Stimulated activated naive CD8-positive, alpha-beta T cell treated with anti-CD3 and anti-CD28 coated beads, Interleukin-15, amount 100 ng/mL, for 72 hours (primary cell): ENCODE results near the gene CPB1.
"Not testable (repeated sequence)": the region's sequence is repeated elsewhere in the genome, so short reads cannot be mapped to it uniquely, and the experiment has no call there.

Experiments used
- ATAC-seq: fragments of 150-1000 bp; cut with Tn5 transposase; 2 replicates; pipeline ENCODE4 v1.10.0; 2021; ENCODE audit warnings: mild to moderate bottlenecking, moderate library complexity
- DNase-seq, 2 donors: peaks; one replicate each; pipeline ENCODE4 v3.0.0; 2021 to 2022
- H3K27ac Mint-ChIP-seq, 2 donors: one replicate each; pipeline ENCODE4 v1.8.0; 2022; ENCODE audit warnings: mild to moderate bottlenecking in 2 of 2, mixed read lengths in 2 of 2, moderate library complexity in 2 of 2
- H3K27me3 Mint-ChIP-seq: one replicate; pipeline ENCODE4 v1.8.0; 2022; ENCODE audit warnings: mixed read lengths
- H3K4me1 Mint-ChIP-seq: one replicate; pipeline ENCODE4 v1.8.0; 2022; ENCODE audit warnings: mild to moderate bottlenecking, mixed read lengths
- H3K4me3 Mint-ChIP-seq, 2 donors: one replicate each; pipeline ENCODE4 v1.8.0; 2022; ENCODE audit warnings: mild to moderate bottlenecking in 2 of 2, mixed read lengths in 2 of 2, moderate library complexity in 1 of 2
- H3K9me3 Mint-ChIP-seq, 2 donors: one replicate each; pipeline ENCODE4 v1.8.0; 2022; ENCODE audit warnings: mixed read lengths in 2 of 2

CPB1 gene

GRCh38 chr3:148827585-148827984 lies at the start of gene CPB1:
Gene CPB1 (plus strand): TSS chr3:148827811. CDS start chr3:148827824, 13 bp downstream.
- DNase-seq (no peak), ATAC-seq (no peak)
- Mint-ChIP-seq H3K4me1 (no peaks in the 10 kb centered on the region), H3K27ac (no peak within 1 kb of the TSS), H3K9me3 (no peaks in the 10 kb centered on the region), H3K27me3 (peaks cover 25% of the 10 kb centered on the region), H3K4me3 (no peak within 1 kb of the TSS)

GRCh38 chr3:148778926-148779325 lies 48.7 kb upstream of the CPB1 start:
- no peaks in the 10 kb centered on the region for H3K27me3 Mint-ChIP-seq
- H3K4me1 Mint-ChIP-seq, result no peaks in the 10 kb centered on the region
- H3K27ac Mint-ChIP-seq, result no peak overlapping the region
- DNase-seq (no peak), ATAC-seq (no peak)
- H3K4me3 Mint-ChIP-seq, result no peak overlapping the region
- H3K9me3 Mint-ChIP-seq, result peaks cover 5 to 7% of the 10 kb centered on the region in 2 donors

- DNase-seq, ATAC-seq, H3K9me3 Mint-ChIP-seq, H3K4me1 Mint-ChIP-seq, H3K27me3 Mint-ChIP-seq, H3K4me3 Mint-ChIP-seq, H3K27ac Mint-ChIP-seq: not testable (repeated sequence)
Measured at GRCh38 chr3:148785026-148785425, 42.6 kb upstream of the CPB1 start.

- not testable (repeated sequence) for H3K4me1 Mint-ChIP-seq
Measured at GRCh38 chr3:148786159-148786558, 41.5 kb upstream of the CPB1 start.

GRCh38 chr3:148789146-148789545 lies 38.5 kb upstream of the CPB1 start:
- DNase-seq (no peak), ATAC-seq (no peak)
- no peak overlapping the region for H3K4me3 Mint-ChIP-seq
- no peak overlapping the region for H3K27ac Mint-ChIP-seq
- no peaks in the 10 kb centered on the region for H3K27me3 Mint-ChIP-seq
- no peaks in the 10 kb centered on the region for H3K4me1 Mint-ChIP-seq
- H3K9me3 Mint-ChIP-seq, result no peaks in the 10 kb centered on the region

More at GRCh38 chr3:148786159-148786558, 41.5 kb upstream of the CPB1 start:
- not testable (repeated sequence) for H3K27me3 Mint-ChIP-seq, H3K9me3 Mint-ChIP-seq, H3K4me3 Mint-ChIP-seq, ATAC-seq, H3K27ac Mint-ChIP-seq, DNase-seq

GRCh38 chr3:148789906-148790305 lies 37.7 kb upstream of the CPB1 start:
- Mint-ChIP-seq H3K27me3 (no peaks in the 10 kb centered on the region), H3K4me1 (no peaks in the 10 kb centered on the region)

GRCh38 chr3:148790370-148790769 lies 37.2 kb upstream of the CPB1 start:
- no peaks in the 10 kb centered on the region for H3K4me1 Mint-ChIP-seq
- H3K4me3 Mint-ChIP-seq, result no peak overlapping the region
- H3K27ac Mint-ChIP-seq, result no peak overlapping the region
- H3K9me3 Mint-ChIP-seq, result no peaks in the 10 kb centered on the region
- no peak for DNase-seq
- H3K27me3 Mint-ChIP-seq, result no peaks in the 10 kb centered on the region
- ATAC-seq, result no peak

More at GRCh38 chr3:148789906-148790305, 37.7 kb upstream of the CPB1 start:
- Mint-ChIP-seq H3K9me3 (no peaks in the 10 kb centered on the region), H3K4me3 (no peak overlapping the region), H3K27ac (no peak overlapping the region)
- no peak for DNase-seq
- ATAC-seq, result no peak

- DNase-seq (no peak), ATAC-seq (no peak)
- Mint-ChIP-seq H3K27me3 (no peaks in the 10 kb centered on the region), H3K4me3 (no peak overlapping the region), H3K27ac (no peak overlapping the region), H3K9me3 (no peaks in the 10 kb centered on the region), H3K4me1 (no peaks in the 10 kb centered on the region)
Measured at GRCh38 chr3:148790851-148791735, 36.5 kb upstream of the CPB1 start.

- no peaks in the 10 kb centered on the region for H3K4me1 Mint-ChIP-seq
- H3K27me3 Mint-ChIP-seq, result no peaks in the 10 kb centered on the region
- no peak overlapping the region for H3K4me3 Mint-ChIP-seq
- no peak for ATAC-seq
- no peak for DNase-seq
- H3K27ac Mint-ChIP-seq, result no peak overlapping the region
- H3K9me3 Mint-ChIP-seq, result no peaks in the 10 kb centered on the region
Measured at GRCh38 chr3:148791920-148792319, 35.7 kb upstream of the CPB1 start.

- Mint-ChIP-seq H3K27ac (no peak overlapping the region), H3K4me3 (no peak overlapping the region), H3K4me1 (no peaks in the 10 kb centered on the region), H3K27me3 (no peaks in the 10 kb centered on the region), H3K9me3 (no peaks in the 10 kb centered on the region)
- no peak for DNase-seq
- ATAC-seq, result no peak
Measured at GRCh38 chr3:148792516-148792915, 35.1 kb upstream of the CPB1 start.

GRCh38 chr3:148796799-148797198 lies 30.8 kb upstream of the CPB1 start:
- ATAC-seq (no peak), DNase-seq (no peak)
- Mint-ChIP-seq H3K4me3 (no peak overlapping the region), H3K4me1 (no peaks in the 10 kb centered on the region), H3K9me3 (no peaks in the 10 kb centered on the region), H3K27ac (no peak overlapping the region), H3K27me3 (no peaks in the 10 kb centered on the region)

- H3K9me3 Mint-ChIP-seq, result no peaks in the 10 kb centered on the region
- H3K27me3 Mint-ChIP-seq, result no peaks in the 10 kb centered on the region
- DNase-seq (no peak), ATAC-seq (no peak)
- no peak overlapping the region for H3K4me3 Mint-ChIP-seq
- H3K4me1 Mint-ChIP-seq, result no peaks in the 10 kb centered on the region
- H3K27ac Mint-ChIP-seq, result no peak overlapping the region
Measured at GRCh38 chr3:148797795-148798194, 29.8 kb upstream of the CPB1 start.

- no peak overlapping the region for H3K27ac Mint-ChIP-seq
- no peaks in the 10 kb centered on the region for H3K27me3 Mint-ChIP-seq
- DNase-seq, result no peak
- no peak overlapping the region for H3K4me3 Mint-ChIP-seq
- no peaks in the 10 kb centered on the region for H3K4me1 Mint-ChIP-seq
- ATAC-seq, result no peak
- no peaks in the 10 kb centered on the region for H3K9me3 Mint-ChIP-seq
Measured at GRCh38 chr3:148800414-148800813, 27.2 kb upstream of the CPB1 start.

- ATAC-seq, result no peak
- no peak for DNase-seq
- peaks cover 11% of the 10 kb centered on the region for H3K27me3 Mint-ChIP-seq
- H3K4me3 Mint-ChIP-seq, result no peak overlapping the region
- no peaks in the 10 kb centered on the region for H3K4me1 Mint-ChIP-seq
- no peaks in the 10 kb centered on the region for H3K9me3 Mint-ChIP-seq
- H3K27ac Mint-ChIP-seq, result no peak overlapping the region
Measured at GRCh38 chr3:148809835-148810234, 17.8 kb upstream of the CPB1 start.

GRCh38 chr3:148815316-148816110 lies 12.1 kb upstream of the CPB1 start:
- Mint-ChIP-seq H3K4me1 (no peaks in the 10 kb centered on the region), H3K27ac (no peak overlapping the region), H3K9me3 (no peaks in the 10 kb centered on the region), H3K4me3 (no peak overlapping the region), H3K27me3 (peaks cover 11% of the 10 kb centered on the region)
- ATAC-seq (no peak), DNase-seq (no peak)

GRCh38 chr3:148816427-148816826 lies 11.2 kb upstream of the CPB1 start:
- Mint-ChIP-seq H3K4me3 (no peak overlapping the region), H3K9me3 (no peaks in the 10 kb centered on the region), H3K4me1 (no peaks in the 10 kb centered on the region), H3K27ac (no peak overlapping the region), H3K27me3 (peaks cover 11% of the 10 kb centered on the region)
- DNase-seq (no peak), ATAC-seq (no peak)
